Stimulated activated CD8-positive, alpha-beta memory T cell treated with anti-CD3 and anti-CD28 coated beads, Interleukin-4, amount 100 ng/mL, for 48 hours (primary cell): Measurements from ENCODE around the gene BRD7.

Experiments
- DNase-seq: peaks from one replicate; pipeline ENCODE4 v3.0.0-alpha.2; 2020

The BRD7 gene

GRCh38 chr16:50303041-50303604 lies 65.7 kb downstream of the BRD7 start:
- no peak for DNase-seq

- DNase-seq = no peak
Observed at GRCh38 chr16:50302472-50303005, 66.2 kb downstream of the BRD7 start.

GRCh38 chr16:50301626-50302471 lies 66.9 kb downstream of the BRD7 start:
- no peak for DNase-seq

- DNase-seq = no peak
Observed at GRCh38 chr16:50300942-50301625, 67.7 kb downstream of the BRD7 start.

- DNase-seq = no peak
Observed at GRCh38 chr16:50299508-50300105, 69.2 kb downstream of the BRD7 start.

- no peak for DNase-seq
Observed at GRCh38 chr16:50298591-50299507, 69.9 kb downstream of the BRD7 start.

- DNase-seq = no peak
Observed at GRCh38 chr16:50298075-50298460, 70.7 kb downstream of the BRD7 start.

- no peak for DNase-seq
Observed at GRCh38 chr16:50297301-50298074, 71.3 kb downstream of the BRD7 start.

- no peak for DNase-seq
Observed at GRCh38 chr16:50296807-50297206, 72.0 kb downstream of the BRD7 start.

- no peak for DNase-seq
Observed at GRCh38 chr16:50295541-50296132, 73.2 kb downstream of the BRD7 start.

GRCh38 chr16:50294955-50295354 lies 73.8 kb downstream of the BRD7 start:
- no peak for DNase-seq

GRCh38 chr16:50293994-50294855 lies 74.6 kb downstream of the BRD7 start:
- no peak for DNase-seq

- DNase-seq = no peak
Observed at GRCh38 chr16:50293041-50293783, 75.6 kb downstream of the BRD7 start.

- DNase-seq = no peak
Observed at GRCh38 chr16:50292566-50292948, 76.2 kb downstream of the BRD7 start.

- DNase-seq = no peak
Observed at GRCh38 chr16:50291719-50292565, 76.8 kb downstream of the BRD7 start.

GRCh38 chr16:50290856-50291255 lies 77.9 kb downstream of the BRD7 start:
- no peak for DNase-seq

- DNase-seq = no peak
Observed at GRCh38 chr16:50289950-50290764, 78.6 kb downstream of the BRD7 start.
